ENCODE measurements around the gene KRTAP5-8. TPM values are rescaled to one million over a fixed set of nuclear protein-coding genes. Genes with fewer than 3 reads are reported as not detected.
A peak's percentile ranks its signal among the peaks of the same experiment; 100 is the strongest.

The KRTAP5-8 gene
- total RNA-seq, 1 experiment from 2014 or later, result not detected

GRCh38 chr11:71518506-71519471 is 19.0 kb upstream of the KRTAP5-8 start:
- no peaks in the 10 kb centered on the region for H3K79me1 ChIP-seq (ENCODE audit: insufficient read depth, low read depth, low read length, poor library complexity, severe bottlenecking)
- H3K9ac ChIP-seq (ENCODE audit: extremely low read depth, insufficient read length, low read length), result no peak overlapping the region
- H3K79me2 ChIP-seq (ENCODE audit: insufficient read depth, low read length), result no peaks in the 10 kb centered on the region
- H2BK15ac ChIP-seq (ENCODE audit: low read depth, low read length), result no peak overlapping the region
- no CpG with 5 or more reads among the region's 55 CpGs for WGBS (ENCODE audit: extremely low coverage, insufficient read length, low lambda C conversion rate)
- no peak overlapping the region for H3K56ac ChIP-seq (ENCODE audit: insufficient read length, low read depth, low read length)
- H3K23me2 ChIP-seq (ENCODE audit: insufficient read length, low read depth, low read length, poor library complexity, severe bottlenecking), result no peaks in the 10 kb centered on the region
- no peak overlapping the region for H4K5ac ChIP-seq (ENCODE audit: insufficient read length, low read depth, low read length)
- no peaks in the 10 kb centered on the region for H4K20me1 ChIP-seq (ENCODE audit: control insufficient read depth, insufficient read depth, insufficient read length)
- no peak overlapping the region for H3K23ac ChIP-seq (ENCODE audit: insufficient read length, low read depth, low read length)
- H3K36me3 Mint-ChIP-seq (ENCODE audit: insufficient read depth in 1 of 3, low read depth in 3 of 3), result no peaks in the 10 kb centered on the region
- no peak overlapping the region for H2BK5ac ChIP-seq (ENCODE audit: insufficient read length, low read length)
- H3K27ac Mint-ChIP-seq, result peak overlapping the region in 1 of 3 experiments; percentile 52; a peak in 1 of 7 replicates
- no peak overlapping the region for H2BK120ac ChIP-seq (ENCODE audit: low read depth, low read length, poor library complexity, severe bottlenecking)
- H3K27ac ChIP-seq (ENCODE audit: insufficient read length, low read depth, low read length), result no peak overlapping the region
- H4K8ac ChIP-seq (replicated peaks; ENCODE audit: insufficient read length, low read depth, low read length), result no peak overlapping the region
- H3K27me3 ChIP-seq (ENCODE audit: insufficient read depth, low read length), result no peaks in the 10 kb centered on the region
- no peaks in the 10 kb centered on the region for H3K9me3 ChIP-seq (ENCODE audit: control insufficient read depth, low read depth, low read length)
- no peak overlapping the region for H2AFZ ChIP-seq (ENCODE audit: low read length)
- no peaks in the 10 kb centered on the region for H3K4me1 Mint-ChIP-seq
- no peak overlapping the region for H3K14ac ChIP-seq (ENCODE audit: insufficient read depth, low read length)
- H3K4me1 ChIP-seq (ENCODE audit: insufficient read depth, low read length), result no peaks in the 10 kb centered on the region
- TF ChIP-seq, protein P1, sequence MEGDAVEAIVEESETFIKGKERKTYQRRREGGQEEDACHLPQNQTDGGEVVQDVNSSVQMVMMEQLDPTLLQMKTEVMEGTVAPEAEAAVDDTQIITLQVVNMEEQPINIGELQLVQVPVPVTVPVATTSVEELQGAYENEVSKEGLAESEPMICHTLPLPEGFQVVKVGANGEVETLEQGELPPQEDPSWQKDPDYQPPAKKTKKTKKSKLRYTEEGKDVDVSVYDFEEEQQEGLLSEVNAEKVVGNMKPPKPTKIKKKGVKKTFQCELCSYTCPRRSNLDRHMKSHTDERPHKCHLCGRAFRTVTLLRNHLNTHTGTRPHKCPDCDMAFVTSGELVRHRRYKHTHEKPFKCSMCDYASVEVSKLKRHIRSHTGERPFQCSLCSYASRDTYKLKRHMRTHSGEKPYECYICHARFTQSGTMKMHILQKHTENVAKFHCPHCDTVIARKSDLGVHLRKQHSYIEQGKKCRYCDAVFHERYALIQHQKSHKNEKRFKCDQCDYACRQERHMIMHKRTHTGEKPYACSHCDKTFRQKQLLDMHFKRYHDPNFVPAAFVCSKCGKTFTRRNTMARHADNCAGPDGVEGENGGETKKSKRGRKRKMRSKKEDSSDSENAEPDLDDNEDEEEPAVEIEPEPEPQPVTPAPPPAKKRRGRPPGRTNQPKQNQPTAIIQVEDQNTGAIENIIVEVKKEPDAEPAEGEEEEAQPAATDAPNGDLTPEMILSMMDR (conservative IDR thresholded peaks at IDR 0.05), result no peak
- no peak overlapping the region for H3T11ph ChIP-seq (ENCODE audit: low read length)
- H3K18ac ChIP-seq (ENCODE audit: insufficient read length, low read depth, low read length), result no peak overlapping the region
- no peak overlapping the region for H3K4me2 ChIP-seq (ENCODE audit: insufficient read depth, insufficient read length, low read length)
- H3K9me3 Mint-ChIP-seq, result peaks cover 0 to 4% of the 10 kb centered on the region in 2 experiments; a peak in 1 of 5 replicates
- H2BK20ac ChIP-seq (ENCODE audit: low read depth, low read length, poor library complexity, severe bottlenecking), result no peak overlapping the region
- H3K4me3 Mint-ChIP-seq, result no peak overlapping the region
- no peak overlapping the region for H4K91ac ChIP-seq (ENCODE audit: insufficient read length, low read depth, low read length)
- no peak overlapping the region for H2BK12ac ChIP-seq (ENCODE audit: insufficient read length, low read depth, low read length)
- H3K4ac ChIP-seq (ENCODE audit: low read depth, low read length), result no peak overlapping the region
- no peak overlapping the region for H2AK5ac ChIP-seq (ENCODE audit: insufficient read length, low read length)
- H3K27me3 Mint-ChIP-seq (ENCODE audit: low read depth), result peaks cover 3% of the 10 kb centered on the region
- DNase-seq, result no peak

Data from H9 (cell line).